Adrenal gland (tissue), 5 donors: ENCODE results near the gene CCDC24.
A peak's percentile ranks its signal among the peaks of the same experiment; 100 is the strongest.

ENCODE experiments used
- CTCF ChIP-seq, 6 experiments: fragments of 450-650 bp in 4 of 6; fragments of 200-600 bp in 2 of 6; sonication (generic) in 1 of 6; IDR thresholded peaks; 1 replicate in 5 of 6; 2 replicates in 1 of 6; pipeline versions ENCODE4 v1.5.1 to v1.8.0; 2016 to 2021; ENCODE audit warnings: antibody characterized with exemption in 6 of 6, mild to moderate bottlenecking in 2 of 6, moderate library complexity in 1 of 6
- POLR2A ChIP-seq, 2 donors: fragments of 450-650 bp; IDR thresholded peaks; one replicate each; pipeline ENCODE4 v1.6.1; 2017; ENCODE audit warnings: antibody characterized with exemption in 2 of 2, mild to moderate bottlenecking in 2 of 2, moderate library complexity in 1 of 2
- donor health status: DM: no; HTN: no; CAD: no.

DNA sequence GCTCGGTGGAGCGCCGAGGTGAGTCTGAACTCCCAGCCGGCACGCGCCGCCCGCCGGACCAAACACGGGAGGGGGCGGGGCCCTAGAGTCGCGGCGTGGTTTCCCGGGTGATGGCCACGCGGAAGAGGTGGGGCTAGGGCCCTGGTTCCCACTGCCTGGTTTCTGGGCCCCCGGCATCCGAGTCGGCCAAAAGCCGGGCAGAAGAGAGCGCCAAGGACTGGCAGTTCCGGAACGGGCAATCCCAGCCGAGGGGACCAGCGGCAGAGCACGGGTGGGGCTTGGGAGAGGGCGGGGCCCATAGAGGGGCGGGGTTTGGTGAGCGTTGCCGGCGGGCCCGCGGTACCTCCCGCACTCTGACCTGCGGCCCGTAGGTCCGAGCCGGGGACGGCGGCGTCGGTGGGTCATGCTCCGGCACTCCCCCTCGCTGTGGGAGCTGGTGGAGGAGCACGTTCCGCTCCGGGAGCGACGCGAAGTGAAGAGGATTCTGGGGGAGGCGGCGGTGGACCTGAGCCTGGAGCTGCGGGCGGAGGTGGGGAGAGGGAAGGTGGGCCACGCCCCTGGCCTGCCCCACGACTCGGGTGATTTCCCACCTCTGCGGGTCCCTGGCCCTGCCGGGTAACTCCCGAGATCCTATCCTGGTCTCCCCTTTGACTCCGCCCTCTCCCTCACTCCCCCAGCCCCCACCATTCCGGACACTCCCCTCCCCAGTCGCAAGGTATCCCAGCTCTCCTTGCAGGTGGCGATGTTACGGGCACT is at the start of gene CCDC24:
- TF ChIP-seq POLR2A (IDR thresholded peaks at IDR 0.05) (peak; percentile 7 to 66), CTCF (IDR thresholded peaks at IDR 0.05) (no peak)
